ENCODE results near the gene ZBTB8A.
"Not testable (repeated sequence)": the region's sequence is repeated elsewhere in the genome, so short reads cannot be mapped to it uniquely, and the experiment has no call there.

Gene ZBTB8A

DNA sequence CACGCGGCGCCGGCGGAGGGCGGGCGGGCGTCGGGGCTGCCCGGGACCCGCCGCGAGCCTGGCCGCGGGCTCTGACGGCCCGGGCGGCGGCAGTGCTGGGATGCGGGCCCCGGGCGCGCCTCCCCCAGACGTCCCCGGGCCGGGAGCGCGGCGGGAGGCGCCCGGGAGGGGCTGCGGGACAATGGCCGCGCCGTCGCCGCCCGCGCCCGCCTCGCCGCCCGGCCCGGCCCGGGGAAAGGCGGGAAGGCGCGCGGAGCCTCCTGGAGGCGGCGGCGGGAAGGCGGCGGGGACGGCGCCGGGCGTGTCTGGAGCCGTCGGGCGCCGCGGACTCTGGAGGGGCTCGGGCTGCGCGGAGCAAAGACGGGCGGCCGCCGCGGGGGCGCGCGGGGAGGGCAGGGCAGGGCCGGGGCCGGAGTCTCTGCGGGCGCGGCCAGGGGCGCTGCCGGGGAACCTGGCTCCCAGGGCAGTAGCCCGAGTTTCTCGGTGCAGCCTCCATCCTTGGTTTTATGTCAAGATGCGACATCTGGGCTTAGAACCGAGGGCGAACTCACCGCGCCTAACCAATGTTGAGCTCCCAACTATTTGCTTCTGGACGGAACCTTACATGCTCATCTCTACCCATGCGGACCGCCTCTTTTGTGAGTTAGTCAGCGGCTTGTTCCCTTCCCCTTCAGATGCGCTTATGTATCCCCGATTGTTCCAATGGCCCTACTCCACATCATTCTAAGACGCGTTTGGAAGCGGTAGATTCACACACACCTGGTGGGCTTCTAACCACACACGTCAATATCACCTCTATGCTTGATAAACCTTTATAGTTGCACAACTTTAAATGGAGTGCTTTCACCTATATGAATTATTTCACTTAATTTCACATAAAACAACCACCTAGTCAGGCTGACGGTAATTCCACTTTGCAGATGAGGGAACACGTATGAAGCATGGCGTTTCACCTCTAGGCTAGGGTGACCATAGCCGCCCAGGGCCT lies 651 bp downstream of the ZBTB8A start:
- peak; percentile 9 for DNase-seq (ENCODE audit: low spot score)

DNA sequence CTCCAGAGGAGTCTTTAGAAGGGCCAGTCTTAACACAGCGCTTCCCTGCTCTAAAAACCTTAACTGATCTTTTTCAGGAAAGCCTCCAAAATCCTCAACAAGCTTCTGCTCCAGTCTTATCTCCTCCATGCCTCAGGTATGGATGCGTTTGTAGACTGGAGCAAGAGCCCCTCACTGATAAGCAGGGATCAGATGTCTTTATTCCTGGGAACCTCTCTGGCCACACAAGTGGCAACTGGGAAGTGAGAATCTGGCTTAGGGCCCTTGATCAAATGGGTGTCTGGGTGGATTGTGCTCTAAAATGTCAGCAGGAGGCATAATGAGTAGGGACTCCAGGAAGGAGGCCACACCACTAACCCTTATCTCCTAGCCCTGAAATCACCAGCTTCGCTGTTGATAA lies 1.4 kb downstream of the ZBTB8A start:
- DNase-seq (ENCODE audit: low spot score): no peak

DNA sequence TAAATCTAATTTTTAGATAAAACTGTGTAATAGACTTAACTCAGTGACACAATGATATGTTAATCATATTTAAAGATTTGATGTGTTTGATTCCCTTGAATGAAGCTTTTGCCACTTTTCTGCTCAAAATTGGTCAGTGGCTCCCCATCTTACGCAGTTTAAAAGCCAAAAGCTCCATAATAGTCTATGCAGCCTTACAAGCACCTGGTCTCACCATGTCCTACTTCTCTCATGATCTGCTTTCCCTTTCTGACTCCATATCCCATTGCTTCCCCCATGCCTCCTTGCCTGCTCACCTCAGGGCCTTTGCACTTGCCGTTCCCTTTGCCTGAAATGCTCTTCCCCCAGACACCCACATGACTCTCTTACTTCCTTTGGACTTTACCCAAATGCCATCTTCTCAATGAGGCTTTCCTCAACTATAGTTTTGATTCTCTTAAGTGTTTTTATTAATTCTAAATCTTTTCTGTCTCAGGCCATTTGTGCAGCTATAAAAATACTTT lies 1.9 kb downstream of the ZBTB8A start:
- DNase-seq (ENCODE audit: low spot score): no peak

DNA sequence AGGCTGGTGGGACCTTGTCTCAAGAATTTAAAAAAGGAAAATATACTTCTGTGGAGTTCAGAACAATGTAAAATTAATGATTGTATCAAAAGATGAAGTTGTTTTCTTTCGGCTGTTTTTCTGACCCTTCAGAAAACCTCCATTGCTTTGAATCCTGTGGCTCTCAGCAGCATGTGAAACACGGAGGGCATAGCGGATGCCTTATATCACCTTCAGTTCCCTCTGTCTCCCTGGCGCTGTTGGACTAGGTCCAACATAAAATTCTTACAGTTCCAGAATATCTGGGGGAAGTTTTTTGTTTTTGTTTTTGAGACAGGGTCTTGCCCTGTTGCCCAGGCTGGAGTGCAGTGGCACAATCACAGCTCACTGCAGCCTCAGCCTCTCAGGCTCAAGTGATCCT lies 7.4 kb downstream of the ZBTB8A start:
- DNase-seq (ENCODE audit: low spot score): no peak

DNA sequence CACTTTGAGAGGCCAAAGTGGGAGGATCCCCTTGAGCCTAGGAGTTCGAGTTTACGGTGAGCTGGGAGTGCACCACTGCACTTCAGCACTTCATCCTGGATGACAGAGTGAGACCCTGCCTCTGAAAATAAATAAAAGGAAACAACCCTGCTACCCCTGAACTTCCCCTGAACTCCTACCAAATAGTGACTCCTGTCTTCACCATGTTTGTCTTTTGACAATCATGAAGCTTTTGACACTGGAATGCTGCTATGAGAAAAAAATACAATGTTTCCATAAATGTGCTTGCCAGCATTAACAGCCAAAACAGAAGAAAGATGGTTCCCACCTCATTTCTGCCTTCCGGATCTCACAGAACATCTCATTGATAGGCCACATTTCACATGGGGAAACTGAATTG lies 10.4 kb downstream of the ZBTB8A start:
- DNase-seq (ENCODE audit: low spot score): no peak

DNA sequence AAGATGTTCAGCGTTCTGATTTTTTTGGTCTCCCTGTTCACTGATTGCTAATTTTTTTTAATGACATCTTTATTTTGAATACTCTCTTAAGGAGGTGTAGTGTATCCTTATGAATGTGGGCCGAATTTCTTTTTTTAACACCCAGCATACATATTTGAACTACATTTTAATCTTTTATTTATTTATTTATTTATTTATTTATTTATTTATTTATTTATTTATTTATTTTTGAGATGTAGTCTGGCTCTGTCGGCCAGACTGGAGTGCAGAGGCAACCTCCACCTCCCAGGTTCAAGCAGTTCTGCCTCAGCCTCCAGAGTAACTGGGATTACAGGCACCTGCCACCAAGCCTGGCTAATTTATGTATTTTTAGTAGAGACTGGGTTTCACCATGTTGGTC lies 15.1 kb downstream of the ZBTB8A start:
- no peak for DNase-seq (ENCODE audit: low spot score)

DNA sequence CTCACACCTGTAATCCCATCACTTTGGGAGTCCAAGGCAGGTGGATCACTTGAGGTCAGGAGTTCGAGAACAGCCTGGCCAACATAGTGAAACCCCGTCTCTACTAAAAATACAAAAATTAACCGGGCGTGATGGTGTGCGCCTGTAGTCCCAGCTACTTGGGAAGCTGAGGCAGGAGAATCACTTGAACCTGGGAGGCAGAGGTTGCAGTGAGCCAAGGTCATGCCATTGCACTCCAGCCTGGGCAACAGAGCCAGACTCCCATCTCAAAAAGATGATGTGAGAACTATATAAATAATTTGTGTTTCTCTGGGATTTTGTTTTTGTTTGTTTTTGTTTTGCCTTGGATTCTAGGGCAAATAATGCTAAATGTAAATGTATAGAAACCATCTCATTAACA lies 17.8 kb downstream of the ZBTB8A start:
- DNase-seq (ENCODE audit: low spot score): not testable (repeated sequence)

DNA sequence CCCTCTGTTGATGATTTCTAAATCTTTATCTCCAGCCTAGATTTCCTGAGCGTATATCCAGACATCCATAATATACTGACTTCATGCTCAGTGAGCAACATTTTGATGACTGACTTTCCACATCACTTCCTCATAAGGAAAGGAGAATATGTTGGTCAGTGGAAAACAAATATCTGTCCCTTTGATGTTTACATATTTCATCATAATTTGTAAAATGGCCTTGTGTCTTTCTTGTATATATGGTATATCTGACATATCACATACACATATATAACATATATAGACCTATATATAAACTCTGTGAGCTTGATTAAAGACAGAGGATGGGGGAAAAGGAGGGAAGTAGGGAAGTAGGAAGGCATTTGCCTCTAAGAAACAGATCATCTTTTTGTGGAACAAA lies 18.6 kb downstream of the ZBTB8A start:
- DNase-seq (ENCODE audit: low spot score): no peak

DNA sequence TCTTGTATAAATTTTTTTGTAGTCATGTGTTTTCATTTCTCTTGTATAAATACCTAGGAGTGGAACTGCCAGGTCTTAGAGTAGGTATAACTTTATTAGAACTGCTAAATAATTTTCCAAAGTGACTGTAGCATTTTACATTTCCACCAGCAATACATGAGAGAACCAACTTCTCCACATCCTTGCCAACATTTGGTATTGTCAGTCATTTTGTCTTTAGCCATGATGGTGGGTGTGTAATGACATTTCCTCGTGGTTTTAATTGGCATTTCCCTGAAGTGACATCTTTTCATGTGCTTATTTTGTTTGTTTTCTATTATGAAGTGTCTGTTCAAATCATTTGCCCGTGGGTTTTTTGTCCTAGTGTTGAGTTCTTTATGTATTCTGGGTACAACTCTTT lies 29.7 kb downstream of the ZBTB8A start:
- DNase-seq (ENCODE audit: low spot score): no peak

DNA sequence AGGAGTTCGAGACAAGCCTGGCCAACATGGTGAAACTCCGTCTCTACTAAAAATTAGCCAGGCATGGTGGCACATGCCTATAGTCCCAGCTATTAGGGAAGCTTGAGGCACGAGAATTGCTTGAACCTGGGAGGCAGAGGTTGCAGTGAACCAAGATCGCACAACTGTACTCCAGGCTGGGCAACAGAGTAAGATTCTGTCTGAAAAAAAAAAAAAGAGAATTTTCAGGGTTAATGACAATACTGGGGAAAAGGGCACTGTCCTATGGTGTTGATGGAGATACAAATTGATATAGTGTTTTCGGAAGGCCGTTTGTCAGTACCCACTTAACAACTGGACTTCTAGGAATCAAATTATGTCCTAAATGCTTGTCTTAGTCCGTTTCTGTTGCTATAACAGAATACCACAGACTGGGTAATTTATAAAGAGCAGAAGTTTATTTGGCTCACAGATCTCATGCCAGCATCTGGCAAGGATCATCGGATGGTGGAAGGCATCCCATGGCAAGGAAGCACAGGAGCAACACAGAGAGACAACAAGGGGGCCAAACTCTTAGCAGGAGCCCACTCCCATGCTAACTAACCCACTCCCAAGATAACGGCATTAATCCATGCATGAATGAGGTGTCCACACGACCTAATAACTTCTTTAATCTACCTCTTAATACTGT lies 41.3 kb downstream of the ZBTB8A start:
- no peak for DNase-seq (ENCODE audit: low spot score)

DNA sequence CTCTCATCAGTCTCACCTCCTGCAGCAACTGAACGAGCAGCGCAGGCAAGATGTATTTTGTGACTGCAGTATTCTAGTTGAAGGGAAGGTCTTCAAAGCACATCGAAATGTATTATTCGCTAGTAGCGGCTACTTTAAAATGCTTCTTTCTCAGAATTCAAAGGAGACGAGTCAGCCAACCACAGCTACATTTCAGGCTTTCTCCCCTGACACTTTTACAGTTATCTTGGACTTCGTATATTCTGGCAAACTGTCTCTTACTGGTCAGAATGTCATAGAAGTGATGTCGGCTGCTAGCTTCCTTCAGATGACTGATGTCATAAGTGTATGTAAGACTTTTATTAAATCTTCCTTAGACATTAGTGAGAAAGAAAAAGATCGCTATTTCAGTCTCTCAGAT lies 53.7 kb downstream of the ZBTB8A start:
- no peak for DNase-seq (ENCODE audit: low spot score)

DNA sequence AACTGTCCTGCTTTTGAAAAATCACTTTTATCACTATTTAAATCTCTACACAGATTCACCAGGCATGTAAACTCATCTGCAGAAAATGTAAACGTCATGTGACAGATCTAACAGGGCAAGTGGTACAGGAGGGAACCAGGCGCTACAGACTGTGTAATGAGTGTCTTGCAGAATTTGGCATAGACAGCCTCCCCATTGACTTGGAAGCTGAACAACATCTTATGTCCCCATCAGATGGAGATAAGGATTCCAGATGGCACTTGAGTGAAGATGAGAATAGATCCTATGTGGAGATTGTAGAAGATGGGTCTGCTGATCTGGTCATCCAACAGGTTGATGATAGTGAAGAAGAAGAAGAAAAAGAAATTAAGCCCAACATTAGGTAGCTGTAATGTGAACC lies 60.8 kb downstream of the ZBTB8A start:
- DNase-seq (ENCODE audit: low spot score): no peak

DNA sequence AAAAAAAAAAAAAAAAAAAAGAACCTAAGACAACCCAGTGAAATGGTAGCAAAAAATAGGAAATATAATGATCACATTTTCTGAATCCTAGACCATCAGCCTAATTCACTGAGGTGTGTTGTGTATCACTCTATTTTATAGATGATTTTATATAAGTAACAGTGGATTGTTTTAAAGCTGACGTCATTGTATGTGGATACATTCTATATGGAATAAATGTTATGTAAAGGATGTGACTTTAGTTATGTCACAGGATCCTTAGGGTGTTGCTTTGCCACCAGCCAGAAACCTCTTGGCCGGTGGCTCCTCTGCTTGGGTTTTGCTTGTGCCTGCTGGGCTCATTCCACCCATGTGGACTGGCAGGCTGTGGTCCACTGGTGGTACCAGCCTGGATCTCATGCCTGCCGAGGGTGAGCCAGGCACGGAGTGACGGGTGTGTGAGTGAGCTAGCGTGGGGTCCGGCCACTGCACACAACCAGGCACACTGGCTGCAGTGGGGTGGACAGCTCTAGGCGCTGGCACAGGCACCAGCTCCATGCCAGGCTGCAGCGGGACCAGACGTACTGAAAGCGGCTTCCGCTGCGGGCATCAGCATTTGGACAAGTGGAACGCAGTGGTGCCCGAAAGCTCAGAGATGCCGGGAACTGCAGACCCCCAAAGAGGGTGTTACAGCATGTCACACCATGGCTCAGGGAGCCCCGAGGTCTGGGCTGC lies 66.6 kb downstream of the ZBTB8A start:
- DNase-seq (ENCODE audit: low spot score): no peak

DNA sequence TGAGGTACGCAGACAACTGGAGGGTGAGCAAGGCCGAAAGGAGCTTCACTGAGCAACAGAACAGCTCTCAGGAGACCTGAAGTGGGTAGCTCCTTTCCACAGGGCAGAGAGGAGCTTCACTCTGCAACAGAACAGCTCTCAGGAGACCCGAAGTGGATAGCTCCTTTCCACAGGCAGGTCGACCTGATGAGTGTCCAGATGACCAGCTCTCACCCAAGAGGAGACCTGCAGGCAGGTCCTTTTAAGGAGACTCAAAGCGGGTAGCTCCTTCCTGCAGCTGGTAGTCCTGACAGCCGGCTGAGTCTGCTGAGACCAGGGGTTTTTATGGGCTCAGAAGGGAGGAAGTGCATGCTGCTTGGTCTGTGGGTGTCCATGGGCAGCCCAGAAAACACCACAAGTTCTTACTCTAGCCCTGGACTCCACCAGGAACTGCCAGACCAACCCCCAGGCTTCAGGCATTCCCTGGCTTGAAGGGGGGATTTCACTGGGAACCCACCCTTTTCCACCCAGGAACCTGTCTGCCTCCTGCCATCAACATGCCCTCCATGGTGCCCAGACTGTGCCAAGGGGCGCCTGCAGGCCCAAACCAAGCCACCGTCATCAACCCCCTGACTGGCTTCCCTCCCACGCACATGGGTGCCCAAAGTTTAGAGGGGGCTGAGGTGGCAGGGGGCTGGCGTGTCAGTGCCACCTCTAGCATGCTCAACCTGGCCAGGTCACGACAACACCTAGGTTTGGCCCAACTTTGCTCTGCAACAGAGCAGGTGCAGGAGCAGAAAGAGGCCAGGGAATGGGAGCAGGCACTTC lies 67.5 kb downstream of the ZBTB8A start:
- no peak for DNase-seq (ENCODE audit: low spot score)

DNA sequence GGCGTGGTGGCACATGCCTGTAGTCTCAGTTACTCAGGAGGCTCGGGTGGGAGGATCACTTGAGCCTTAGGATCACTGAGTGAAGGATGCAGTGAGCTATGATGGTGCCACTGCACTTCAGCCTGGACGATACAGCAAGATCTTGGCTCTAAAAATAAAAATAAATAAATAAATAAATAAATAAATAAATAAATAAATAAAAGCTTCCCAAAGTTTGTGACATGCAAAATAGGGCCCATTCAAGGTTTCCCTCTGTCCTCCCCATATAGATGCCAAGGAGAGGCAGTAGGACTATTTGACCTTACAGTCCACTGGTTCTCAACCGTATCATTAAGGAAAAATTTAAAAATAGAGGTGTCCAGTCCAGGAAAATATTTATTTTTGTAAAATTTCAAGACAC lies 70.0 kb downstream of the ZBTB8A start:
- no peak for DNase-seq (ENCODE audit: low spot score)

DNA sequence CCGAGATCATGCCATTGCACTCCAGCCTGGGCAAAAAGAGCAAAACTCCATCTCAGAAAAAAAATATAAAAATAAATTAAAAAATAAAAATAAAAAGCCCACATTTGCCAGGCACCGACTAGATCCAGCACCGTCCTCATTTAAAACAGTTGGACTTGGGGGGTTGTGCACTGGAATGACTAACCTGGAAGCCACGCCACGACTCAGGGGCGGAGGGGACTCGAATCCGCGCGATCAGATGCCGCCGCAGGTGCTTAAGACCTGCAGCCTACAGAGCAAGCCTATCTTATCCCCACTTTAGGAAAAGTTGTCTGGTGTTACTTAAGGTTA lies 72.6 kb downstream of the ZBTB8A start:
- no peak for DNase-seq (ENCODE audit: low spot score)

DNA sequence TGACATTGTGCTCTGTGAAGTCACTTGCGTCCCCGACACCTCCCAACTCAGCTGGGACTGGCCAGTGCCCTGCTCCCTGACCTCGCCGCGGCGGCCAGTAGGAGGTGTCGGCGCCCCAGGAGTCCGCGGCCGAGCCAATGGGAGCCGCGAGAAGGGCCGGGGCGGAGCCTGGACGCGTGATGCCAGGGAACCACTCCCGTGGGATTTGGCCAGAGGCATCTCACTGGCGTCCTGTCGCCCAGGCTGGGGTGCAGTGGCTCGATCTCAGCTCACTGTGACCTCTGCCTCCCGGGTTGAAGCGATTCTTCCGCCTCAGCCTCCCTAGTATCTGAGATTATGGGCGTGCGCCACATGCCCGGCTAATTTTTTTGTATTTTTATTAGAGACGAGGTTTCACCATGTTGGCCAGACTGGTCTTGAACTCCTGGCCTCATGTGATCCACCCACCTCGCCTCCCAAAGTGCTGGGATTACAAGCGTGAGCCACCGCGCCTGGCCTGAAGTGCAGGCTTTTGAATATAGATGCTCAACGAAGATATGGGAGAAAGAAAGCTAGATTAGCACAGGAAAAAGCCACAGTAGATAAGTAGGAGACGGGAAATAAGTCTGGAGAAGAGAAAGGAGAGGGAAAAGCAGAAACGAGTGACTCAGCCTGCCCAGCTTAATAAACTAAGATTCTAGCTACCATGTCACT lies 73.1 kb downstream of the ZBTB8A start:
- DNase-seq (ENCODE audit: low spot score): peak; percentile 88

DNA sequence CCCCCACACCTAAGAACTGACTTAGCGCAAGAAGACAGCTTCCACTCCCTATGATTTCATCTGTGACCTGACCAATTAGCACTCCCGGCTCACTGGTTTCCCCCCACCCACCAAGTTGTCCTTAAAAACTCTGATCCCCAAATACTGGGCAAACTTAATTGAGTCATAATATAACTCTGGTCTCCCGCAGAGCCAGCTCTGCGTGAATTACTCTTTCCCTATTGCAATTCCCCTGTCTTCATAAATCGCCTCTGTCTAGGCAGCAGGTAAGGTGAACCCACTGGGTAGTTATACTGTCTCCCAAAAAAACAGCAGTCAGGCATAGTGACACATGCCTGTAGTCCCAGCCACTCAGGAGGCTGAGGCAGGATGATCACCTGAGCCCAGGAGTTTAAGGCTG lies 74.2 kb downstream of the ZBTB8A start:
- DNase-seq (ENCODE audit: low spot score): no peak

DNA sequence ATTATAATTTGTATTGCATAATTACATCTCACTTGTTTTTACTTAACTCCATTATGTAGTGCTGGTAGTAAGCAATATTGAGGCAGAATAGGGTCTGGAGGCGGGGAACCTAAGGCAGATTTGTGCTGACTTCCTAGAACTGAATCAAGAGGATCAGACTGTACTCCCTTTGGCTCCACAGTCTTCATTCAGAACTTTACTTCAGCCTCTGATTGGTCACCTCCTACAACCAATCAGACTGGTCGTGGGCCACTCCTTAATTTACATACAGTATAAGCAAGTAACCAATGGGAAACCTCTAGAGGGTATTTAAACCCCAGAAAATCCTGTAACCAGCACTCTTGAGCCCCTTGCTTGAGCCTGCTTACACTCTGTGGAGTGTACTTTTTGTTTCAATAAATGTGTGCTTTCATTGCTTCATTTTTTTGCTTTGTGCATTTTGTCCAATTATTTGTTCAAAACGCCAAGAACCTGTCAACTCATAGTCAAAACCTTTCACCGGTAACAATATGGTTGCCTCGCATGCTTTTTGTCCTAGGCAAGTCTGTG lies 79.5 kb downstream of the ZBTB8A start:
- DNase-seq (ENCODE audit: low spot score): no peak

DNA sequence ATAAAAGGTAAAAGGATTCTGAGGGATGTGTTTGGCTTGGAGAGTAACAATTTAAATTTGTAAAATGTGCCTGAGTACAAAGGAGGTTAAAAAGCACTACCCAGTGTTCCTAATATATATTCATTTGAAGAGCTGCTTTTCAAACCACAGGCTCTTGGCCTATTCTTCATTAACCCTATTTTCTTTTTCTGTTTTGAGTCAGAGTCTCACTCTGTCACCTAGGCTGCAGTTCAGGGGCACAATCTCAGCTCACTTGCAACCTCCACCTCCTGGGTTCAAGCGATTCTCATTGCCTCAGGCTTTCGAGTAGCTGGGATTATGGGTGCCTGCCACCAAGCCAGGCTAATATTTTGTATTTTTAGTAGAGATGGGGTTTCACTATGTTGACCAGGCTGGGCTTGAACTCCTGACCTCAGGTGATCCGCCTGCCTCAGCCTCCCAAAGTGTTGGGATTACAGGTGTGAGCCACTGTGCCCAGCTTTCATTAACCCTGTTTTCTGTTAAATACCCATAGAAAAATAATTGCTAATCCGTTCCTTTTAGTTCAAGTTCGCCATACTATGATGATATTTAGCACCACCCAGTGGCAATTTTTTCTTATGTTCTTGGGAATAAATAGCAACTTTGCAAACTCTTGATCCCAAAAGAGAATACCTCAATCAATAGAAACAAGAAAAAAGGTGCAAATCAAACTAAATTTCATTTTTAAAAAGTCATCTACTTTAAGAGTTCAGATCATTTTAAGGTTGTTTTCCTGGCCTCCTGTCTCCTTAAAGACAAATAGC lies 80.7 kb downstream of the ZBTB8A start:
- DNase-seq (ENCODE audit: low spot score): peak; percentile 17
